CD4-positive, alpha-beta T cell treated with Interleukin-15 for 1 hour (primary cell): ENCODE data around the gene STRA8.

ENCODE experiments used
- DNase-seq: peaks from one replicate; pipeline ENCODE4 v3.0.0-alpha.2; 2020

The STRA8 gene

GRCh38 chr7:135271255-135271615, 37.6 kb downstream of the STRA8 start:
- no peak for DNase-seq

DNA sequence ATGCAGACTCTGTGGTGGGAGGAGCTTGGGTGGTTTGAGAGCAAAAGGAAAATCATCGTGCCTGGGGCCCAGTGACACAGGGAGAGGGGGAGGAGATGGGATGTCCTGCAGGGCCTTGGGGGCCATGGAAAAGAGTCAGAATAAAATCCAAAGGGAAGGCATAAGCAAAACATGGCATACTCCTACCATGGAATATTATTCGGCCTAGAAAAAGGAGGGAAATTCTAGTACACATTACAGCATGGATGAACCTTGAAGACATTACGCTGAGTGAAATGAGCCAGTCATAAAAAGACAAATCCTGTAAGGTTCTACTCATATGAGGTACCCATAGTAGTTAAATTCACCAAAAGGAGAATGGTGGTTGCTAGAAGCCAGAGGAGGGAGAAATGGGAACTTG, 38.7 kb downstream of the STRA8 start:
- DNase-seq = no peak

DNA sequence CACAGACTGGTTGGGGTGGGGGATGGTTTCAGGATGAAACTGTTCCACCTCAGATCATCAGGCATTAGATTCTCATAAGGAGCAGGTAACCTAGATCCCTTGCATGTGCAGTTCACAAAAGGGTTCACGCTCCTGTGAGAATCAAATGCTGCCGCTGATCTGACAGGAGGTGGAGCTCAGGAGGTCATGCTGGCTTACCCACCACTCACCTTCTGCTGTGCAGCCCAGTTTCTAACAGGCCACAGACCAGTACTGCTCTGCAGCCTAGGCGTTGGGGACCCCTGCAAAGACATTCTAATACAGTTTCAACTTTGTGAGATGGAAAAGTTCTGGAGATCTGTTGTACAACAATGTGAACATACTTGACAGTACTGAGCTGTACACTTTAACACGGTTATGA, 39.9 kb downstream of the STRA8 start:
- no peak for DNase-seq

DNA sequence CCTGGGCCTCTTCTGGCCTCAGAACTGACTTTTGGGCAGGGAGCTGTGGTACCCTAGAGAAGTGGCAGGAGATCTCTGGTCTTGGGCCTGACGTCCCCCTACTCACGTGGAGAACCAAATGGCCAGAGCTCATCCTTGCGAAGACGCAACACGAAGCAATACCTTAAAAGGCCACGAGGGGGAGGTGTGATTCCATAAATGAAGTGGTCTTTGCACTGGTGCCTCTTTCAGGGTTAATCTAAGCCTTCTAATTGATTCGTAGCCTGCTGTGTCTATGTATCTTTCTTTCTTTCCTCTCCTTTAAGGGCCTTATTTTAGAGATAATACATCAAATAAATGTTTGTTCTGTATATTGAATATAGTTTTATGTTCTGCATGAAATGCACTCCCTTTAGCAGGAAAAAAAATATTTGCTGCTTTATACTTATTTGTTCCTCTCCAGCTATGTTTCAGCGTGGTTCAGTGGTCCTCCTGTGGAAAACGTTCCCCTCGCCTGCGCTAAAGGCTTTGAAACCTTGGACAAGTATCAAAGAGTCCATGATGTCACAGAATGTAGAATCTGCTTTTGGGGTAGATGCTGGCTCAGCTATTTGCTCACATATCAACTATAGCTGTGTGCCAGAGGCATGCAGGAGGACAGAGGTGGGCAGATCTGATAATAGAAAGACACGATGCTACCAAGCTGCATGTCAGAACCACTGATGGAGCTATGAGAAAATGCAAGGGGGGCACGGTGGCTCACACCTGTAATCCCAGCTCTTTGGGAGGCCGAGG, 41.0 kb downstream of the STRA8 start:
- peak; percentile 57 for DNase-seq

- no peak for DNase-seq
These were observed 42.4 kb downstream of the STRA8 start for GRCh38 chr7:135275971-135276580.

DNA sequence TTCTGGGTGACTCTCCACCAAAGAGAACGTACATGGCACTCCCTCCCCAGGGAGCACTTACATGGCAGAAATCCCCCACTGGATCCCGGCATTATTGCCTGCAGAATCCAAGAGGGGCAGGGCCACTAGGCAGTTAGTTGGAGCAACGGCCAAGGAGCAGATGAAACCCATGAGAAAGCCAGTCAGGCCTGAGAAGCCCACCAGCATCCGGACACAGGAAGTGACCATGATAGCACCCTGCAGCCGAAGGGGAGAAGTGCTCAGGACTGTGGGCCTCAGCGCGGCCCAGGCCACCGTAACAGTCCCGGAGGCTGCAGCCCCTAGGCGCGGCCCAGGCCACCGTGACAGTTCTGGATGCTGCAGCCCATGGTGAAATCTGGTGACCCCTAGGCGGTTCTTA, 43.5 kb downstream of the STRA8 start:
- no peak for DNase-seq

DNA sequence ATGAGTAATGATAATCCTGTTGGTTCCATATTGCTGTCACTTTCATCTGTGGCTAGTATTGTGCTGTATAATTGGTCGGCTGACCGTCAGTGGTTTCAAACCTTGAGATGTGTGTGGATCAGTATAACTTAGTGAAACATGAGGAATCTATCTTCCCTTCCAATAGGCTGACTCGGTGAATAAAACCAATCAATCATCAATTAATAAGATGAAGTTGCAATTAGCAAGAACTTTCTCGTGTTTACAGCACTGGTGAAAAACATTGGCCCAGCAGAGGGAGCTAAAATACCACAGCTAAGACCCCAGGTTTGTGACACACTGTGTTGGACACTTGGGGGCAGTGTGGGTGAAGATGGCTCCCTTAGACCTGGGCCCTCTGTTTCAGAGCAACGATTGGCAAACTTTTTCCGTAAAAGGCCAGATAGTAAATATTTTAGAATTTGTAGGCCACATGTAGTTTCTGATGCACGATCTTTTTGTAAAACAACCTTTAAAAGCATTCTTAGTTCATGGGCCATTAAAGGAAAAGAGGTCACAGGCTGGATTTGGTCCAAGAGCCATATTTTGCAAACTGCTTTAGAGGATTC, 47.8 kb downstream of the STRA8 start:
- DNase-seq = peak; percentile 74

DNA sequence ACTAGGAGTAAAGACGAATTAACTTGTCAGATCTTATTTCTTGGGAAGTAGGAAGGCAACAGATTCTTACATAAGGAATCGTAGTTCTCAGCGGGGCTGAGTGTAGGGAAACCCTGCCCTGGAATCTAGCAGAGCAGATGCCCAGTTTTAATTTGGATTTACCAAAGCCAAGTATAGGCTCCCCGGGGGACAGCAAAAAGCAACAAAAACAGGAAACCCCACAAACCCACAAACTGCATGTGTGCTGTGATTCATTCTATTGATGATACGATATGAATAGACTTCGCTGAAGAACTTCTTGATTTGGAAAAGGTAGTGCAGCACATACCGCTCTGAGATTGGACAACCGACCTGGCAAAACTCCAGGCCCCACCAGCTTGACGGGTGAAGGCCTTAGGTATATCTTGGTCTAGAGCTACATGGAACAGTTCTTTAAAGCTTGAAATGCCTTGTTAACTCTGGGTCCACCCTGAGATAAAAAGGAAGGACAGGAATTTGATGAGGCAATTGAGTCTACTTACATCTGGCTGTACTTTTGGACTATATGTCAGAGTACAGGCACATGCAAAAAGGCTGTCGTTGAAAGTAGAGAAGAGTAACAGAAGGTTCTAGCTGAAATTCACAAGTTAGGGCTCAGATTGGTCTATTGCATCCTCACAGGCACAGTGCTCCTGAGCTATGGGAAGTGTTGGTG, 49.1 kb downstream of the STRA8 start:
- no peak for DNase-seq

- no peak for DNase-seq
These were observed 50.5 kb downstream of the STRA8 start for GRCh38 chr7:135283959-135284638.

GRCh38 chr7:135285547-135286233, 52.1 kb downstream of the STRA8 start:
- no peak for DNase-seq

DNA sequence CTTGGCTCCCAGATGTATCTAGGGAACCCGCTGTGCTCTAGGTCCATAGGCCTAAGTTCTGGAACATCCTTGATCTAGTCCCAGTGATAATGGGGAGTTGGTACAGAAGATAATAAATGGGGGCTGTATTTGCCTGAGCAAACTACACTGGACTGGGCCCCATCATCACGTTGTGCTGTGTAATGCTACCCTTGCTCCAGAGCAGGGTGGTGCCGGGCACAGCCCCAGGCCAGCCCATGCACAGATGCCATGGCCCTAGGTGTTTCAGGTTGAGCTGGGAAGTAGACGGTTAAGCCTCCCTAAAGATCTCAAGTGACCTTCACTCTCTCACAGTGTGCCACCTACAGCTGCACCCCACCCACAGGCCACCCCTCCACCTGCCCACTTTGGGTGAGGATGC, 53.2 kb downstream of the STRA8 start:
- no peak for DNase-seq

GRCh38 chr7:135290594-135290993, 57.0 kb downstream of the STRA8 start:
- DNase-seq = no peak

GRCh38 chr7:135291809-135292253, 58.2 kb downstream of the STRA8 start:
- DNase-seq = no peak

GRCh38 chr7:135299235-135299634, 65.6 kb downstream of the STRA8 start:
- DNase-seq = no peak

GRCh38 chr7:135300913-135301765, 67.5 kb downstream of the STRA8 start:
- DNase-seq = no peak
